ENCODE measurements around the gene CD82. TPM values are rescaled to one million over a fixed set of nuclear protein-coding genes. Genes with fewer than 3 reads are reported as not detected.

The CD82 gene
- total RNA-seq, 1 experiment from 2014 or later, result 114 TPM

GRCh38 chr11:44550123-44550522 lies 15.3 kb upstream of the CD82 start:
- Mint-ChIP-seq H3K36me3 (ENCODE audit: insufficient read depth, unreplicated experiment) (no peaks in the 10 kb centered on the region), H3K4me3 (ENCODE audit: unreplicated experiment) (no peak overlapping the region), H3K27ac (ENCODE audit: low read depth, unreplicated experiment) (no peak overlapping the region), H3K4me1 (ENCODE audit: insufficient read depth, unreplicated experiment) (no peaks in the 10 kb centered on the region), H3K27me3 (ENCODE audit: insufficient read depth, unreplicated experiment) (no peaks in the 10 kb centered on the region), H3K9me3 (ENCODE audit: unreplicated experiment) (no peaks in the 10 kb centered on the region)
- no TSS peak for BruUV-seq (replicated peaks)
- CTCF ChIA-PET, result interaction anchor here (0.5 to 1.2 kb wide), 4 partner anchors 10 to 361 kb away, joined by 3 to 5 read pairs (median 4); no protein-coding TSS in a partner anchor
- DNase-seq (ENCODE audit: unreplicated experiment), result no peak
- no peak for TF ChIP-seq CTCF (IDR thresholded peaks at IDR 0.05; ENCODE audit: unreplicated experiment)
- POLR2A ChIA-PET, result interaction anchor here (0.5 kb wide), 1 partner anchor 31 kb away, joined by 3 read pairs; no protein-coding TSS in a partner anchor
- intact Hi-C loops (cut with micrococcal nuclease), result no loop called here

DNA sequence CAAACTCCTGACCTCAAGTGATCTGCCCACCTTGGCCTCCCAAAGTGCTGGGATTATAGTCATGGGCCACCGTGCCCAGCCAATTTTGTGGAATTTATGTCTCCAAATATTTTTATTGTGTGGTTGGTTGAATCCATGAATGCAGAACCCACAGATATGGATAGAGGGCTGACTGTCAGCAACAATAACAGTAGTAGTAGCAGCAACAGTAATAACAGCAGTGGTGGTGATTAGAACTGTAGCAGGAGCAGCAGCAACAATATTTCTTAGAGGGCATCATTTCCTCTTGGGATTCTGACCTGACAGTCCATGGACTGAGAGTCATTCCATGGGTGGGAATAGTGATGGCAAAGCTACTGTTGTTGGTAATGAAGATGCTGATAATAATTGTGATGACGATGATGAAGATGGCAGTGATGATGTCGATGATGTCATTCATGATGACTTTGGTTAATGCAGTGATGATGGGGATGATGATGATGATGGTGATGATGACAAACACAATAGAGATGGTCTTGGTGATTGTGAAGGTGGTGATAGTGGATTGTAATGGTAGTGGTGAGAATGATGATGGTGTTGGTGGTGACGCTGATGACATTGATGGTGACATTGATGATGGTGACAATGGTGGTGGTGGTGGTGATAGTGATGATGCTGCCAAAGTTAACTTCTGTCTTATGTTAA lies 13.9 kb upstream of the CD82 start:
- no peak overlapping the region for H3K4me3 Mint-ChIP-seq (ENCODE audit: unreplicated experiment)
- no peak for TF ChIP-seq CTCF (IDR thresholded peaks at IDR 0.05; ENCODE audit: unreplicated experiment)
- no peaks in the 10 kb centered on the region for H3K27me3 Mint-ChIP-seq (ENCODE audit: insufficient read depth, unreplicated experiment)
- no peaks in the 10 kb centered on the region for H3K9me3 Mint-ChIP-seq (ENCODE audit: unreplicated experiment)
- DNase-seq (ENCODE audit: unreplicated experiment), result no peak
- POLR2A ChIA-PET, result interaction anchor here (0.8 kb wide), 1 partner anchor 79 kb away, joined by 3 read pairs; no protein-coding TSS in a partner anchor
- CTCF ChIA-PET, result interaction anchor here (0.7 to 1.6 kb wide), 5 partner anchors 69 to 363 kb away, joined by 3 to 5 read pairs (median 3); no protein-coding TSS in a partner anchor
- peaks cover under 1% of the 10 kb centered on the region for H3K4me1 Mint-ChIP-seq (ENCODE audit: insufficient read depth, unreplicated experiment)
- no TSS peak for BruUV-seq (replicated peaks)
- H3K36me3 Mint-ChIP-seq (ENCODE audit: insufficient read depth, unreplicated experiment), result no peaks in the 10 kb centered on the region
- intact Hi-C loops (cut with micrococcal nuclease), result no loop called here
- H3K27ac Mint-ChIP-seq (ENCODE audit: low read depth, unreplicated experiment), result no peak overlapping the region

GRCh38 chr11:44555031-44555800 lies 10.2 kb upstream of the CD82 start:
- ChIA-PET CTCF (interaction anchor here (0.5 to 6.8 kb wide), 20 partner anchors 10 to 546 kb away, joined by 3 to 64 read pairs (median 4); no protein-coding TSS in a partner anchor), POLR2A (interaction anchor here (0.6 to 3.7 kb wide), 5 partner anchors 61 to 590 kb away, joined by 3 to 28 read pairs (median 5); no protein-coding TSS in a partner anchor)
- H3K9me3 Mint-ChIP-seq (ENCODE audit: unreplicated experiment), result no peaks in the 10 kb centered on the region
- intact Hi-C loops (cut with micrococcal nuclease), result loop anchor here (5.0 kb wide), 2 partner anchors 337 to 357 kb away; no protein-coding TSS in a partner anchor
- no TSS peak for BruUV-seq (replicated peaks)
- DNase-seq (ENCODE audit: unreplicated experiment), result no peak
- no peaks in the 10 kb centered on the region for H3K36me3 Mint-ChIP-seq (ENCODE audit: insufficient read depth, unreplicated experiment)
- no peak overlapping the region for H3K27ac Mint-ChIP-seq (ENCODE audit: low read depth, unreplicated experiment)
- no peaks in the 10 kb centered on the region for H3K27me3 Mint-ChIP-seq (ENCODE audit: insufficient read depth, unreplicated experiment)
- peaks cover 11% of the 10 kb centered on the region for H3K4me1 Mint-ChIP-seq (ENCODE audit: insufficient read depth, unreplicated experiment)
- no peak for TF ChIP-seq CTCF (IDR thresholded peaks at IDR 0.05; ENCODE audit: unreplicated experiment)
- H3K4me3 Mint-ChIP-seq (ENCODE audit: unreplicated experiment), result no peak overlapping the region
